DND-41 (cell line): ENCODE data around the gene MINPP1.

Experiments
- ATAC-seq: fragments of 200-7000 bp; cut with Tn5 transposase; 3 replicates; pipeline ENCODE4 v1.9.1; 2021; ENCODE audit warnings: low read depth; ENCODE audit not compliant: insufficient read depth
- DNase-seq: peaks from one replicate; pipeline ENCODE4 v3.0.0-alpha.2; 2020
- H2AFZ ChIP-seq: 2 replicates; pipeline ENCODE4 v1.6.0; 2012; ENCODE audit warnings: low read depth, low read length
- H3K27ac ChIP-seq: 2 replicates; pipeline ENCODE4 v1.5.1; 2012; ENCODE audit warnings: low read length, inconsistent platforms
- H3K27me3 ChIP-seq: fragments of 200-600 bp; sonication (generic); 2 replicates; pipeline ENCODE4 v1.6.0; 2012; ENCODE audit warnings: low read length, mild to moderate bottlenecking, inconsistent platforms; ENCODE audit not compliant: insufficient read depth, poor library complexity
- H3K36me3 ChIP-seq: 2 replicates; pipeline ENCODE4 v1.5.1; 2012; ENCODE audit warnings: low read length, inconsistent platforms; ENCODE audit not compliant: insufficient read depth
- H3K4me1 ChIP-seq: 2 replicates; pipeline ENCODE4 v1.5.1; 2012; ENCODE audit warnings: mild to moderate bottlenecking, low read length; ENCODE audit not compliant: insufficient read depth
- H3K4me2 ChIP-seq: 2 replicates; pipeline ENCODE4 v1.6.0; 2012; ENCODE audit warnings: mild to moderate bottlenecking, moderate library complexity, low read length, inconsistent platforms; ENCODE audit not compliant: insufficient read depth
- H3K4me3 ChIP-seq, 2 experiments: fragments of 200-600 bp in 1 of 2; shearing (Covaris generic) in 1 of 2; 2 replicates each; pipeline ENCODE4 v1.5.1; 2012 to 2016; ENCODE audit warnings: inconsistent platforms in 2 of 2, low read length in 2 of 2, mild to moderate bottlenecking in 2 of 2, low read depth in 1 of 2, moderate library complexity in 1 of 2
- H3K79me2 ChIP-seq: 2 replicates; pipeline ENCODE4 v1.6.0; 2012; ENCODE audit warnings: low read length, inconsistent platforms; ENCODE audit not compliant: insufficient read depth
- H3K9ac ChIP-seq: 2 replicates; pipeline ENCODE4 v1.6.0; 2012; ENCODE audit warnings: low read depth, mild to moderate bottlenecking, inconsistent platforms, low read length, moderate library complexity
- H3K9me3 ChIP-seq: 2 replicates; pipeline ENCODE4 v1.5.1; 2012; ENCODE audit warnings: low read length, moderate library complexity, mild to moderate bottlenecking, inconsistent platforms; ENCODE audit not compliant: insufficient read depth, severe bottlenecking
- H4K20me1 ChIP-seq: 2 replicates; pipeline ENCODE4 v1.6.0; 2012; ENCODE audit warnings: low read length; ENCODE audit not compliant: insufficient read depth
- CTCF ChIP-seq: IDR thresholded peaks from 2 replicates; pipeline ENCODE4 v1.5.1; 2012; ENCODE audit warnings: borderline replicate concordance, low read length, moderate library complexity, mild to moderate bottlenecking; ENCODE audit not compliant: poor library complexity, severe bottlenecking; ENCODE audit errors: extremely low read depth
- EZH2 ChIP-seq: IDR thresholded peaks from 3 replicates; pipeline ENCODE4 v1.6.1; 2012; ENCODE audit warnings: borderline replicate concordance, low read depth, mild to moderate bottlenecking, moderate library complexity, low read length, inconsistent platforms; ENCODE audit not compliant: severe bottlenecking

MINPP1 gene

GRCh38 chr10:87598700-87599099, 94.0 kb downstream of the MINPP1 start:
- DNase-seq, result no peak
- Histone ChIP-seq H3K9me3 (no peaks in the 10 kb centered on the region), H3K36me3 (no peaks in the 10 kb centered on the region), H3K4me1 (peaks cover 3% of the 10 kb centered on the region; the same call in 1 of the 2 replicates), H3K27me3 (peaks cover 4% of the 10 kb centered on the region), H3K4me2 (no peak overlapping the region), H3K27ac (no peak overlapping the region), H3K9ac (no peak overlapping the region), H3K4me3 (no peak overlapping the region), H2AFZ (no peak overlapping the region), H3K79me2 (no peaks in the 10 kb centered on the region), H4K20me1 (no peaks in the 10 kb centered on the region)
- TF ChIP-seq CTCF (no peak), EZH2 (no peak)
- ATAC-seq, result no peak

DNA sequence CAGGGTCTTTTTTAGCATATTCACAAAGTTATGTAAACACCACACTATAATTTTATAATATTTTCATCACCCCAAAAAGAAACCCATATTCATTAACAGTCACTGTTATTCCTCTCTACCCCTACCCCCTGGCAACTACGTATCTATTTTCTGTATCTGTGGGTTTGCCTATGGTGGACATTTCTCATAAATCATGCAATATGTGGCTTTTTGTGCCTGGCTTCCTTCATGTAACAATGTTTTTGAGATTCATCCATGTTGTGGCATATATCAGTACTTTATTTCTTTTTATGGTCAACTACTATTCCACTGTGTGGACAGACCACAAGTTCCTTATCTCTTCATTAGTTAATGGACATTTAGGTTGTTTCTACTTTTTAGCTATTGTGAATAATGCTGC, 95.9 kb downstream of the MINPP1 start:
- H3K36me3 ChIP-seq, result no peaks in the 10 kb centered on the region
- TF ChIP-seq EZH2, result no peak
- no peak for TF ChIP-seq CTCF
- no peak overlapping the region for H3K9ac ChIP-seq
- H3K27ac ChIP-seq, result no peak overlapping the region
- no peak overlapping the region for H3K4me2 ChIP-seq
- H3K27me3 ChIP-seq, result peaks cover 4% of the 10 kb centered on the region
- no peak for ATAC-seq
- DNase-seq, result no peak
- H3K4me1 ChIP-seq, result peaks cover 3% of the 10 kb centered on the region; the same call in 1 of the 2 replicates
- H3K4me3 ChIP-seq, result no peak overlapping the region
- no peak overlapping the region for H2AFZ ChIP-seq
- no peaks in the 10 kb centered on the region for H3K79me2 ChIP-seq
- H3K9me3 ChIP-seq, result no peaks in the 10 kb centered on the region
- H4K20me1 ChIP-seq, result no peaks in the 10 kb centered on the region
